ENCODE data around the gene ESRP2.

Gene ESRP2

GRCh38 chr16:68233835-68234187 is 2.1 kb downstream of the ESRP2 start:
- no peaks in the 10 kb centered on the region for H4K20me1 ChIP-seq (ENCODE audit: control insufficient read depth, insufficient read depth, low read depth, low read length)

GRCh38 chr16:68233085-68233834 is 2.7 kb downstream of the ESRP2 start:
- no peaks in the 10 kb centered on the region for H3K79me2 ChIP-seq (ENCODE audit: control insufficient read depth, low read length)
- H3K4me1 ChIP-seq (ENCODE audit: control insufficient read depth, low read length): peaks cover 33% of the 10 kb centered on the region
- no peak overlapping the region for H3K4me2 ChIP-seq (ENCODE audit: low read length)
- no peak overlapping the region for H3K27ac ChIP-seq (ENCODE audit: low read depth, low read length)
- peaks cover 4% of the 10 kb centered on the region; the same call in 1 of the 2 replicates for H3F3A ChIP-seq (ENCODE audit: control insufficient read depth, insufficient read depth)
- H3K9me3 ChIP-seq (ENCODE audit: control insufficient read depth, insufficient read depth, low read length): no peaks in the 10 kb centered on the region
- H3K9me2 ChIP-seq (replicated peaks; ENCODE audit: control insufficient read depth, low read length): no peaks in the 10 kb centered on the region
- H3K36me3 ChIP-seq (ENCODE audit: control insufficient read depth, low read length): no peaks in the 10 kb centered on the region; the same call in 1 of the 2 replicates
- H4K20me1 ChIP-seq (ENCODE audit: control insufficient read depth, insufficient read depth, low read depth, low read length): no peaks in the 10 kb centered on the region
- TF ChIP-seq CTCF (IDR thresholded peaks at IDR 0.05; ENCODE audit: low read depth, low read length, poor library complexity, severe bottlenecking) (no peak), EZH2phosphoT487 (IDR thresholded peaks at IDR 0.05; ENCODE audit: borderline replicate concordance, low read length) (no peak)
- H3K4me3 ChIP-seq (ENCODE audit: low read length): no peak overlapping the region
- no peaks in the 10 kb centered on the region for H3K27me3 ChIP-seq (ENCODE audit: control insufficient read depth, low read length)

More at GRCh38 chr16:68233835-68234187, 2.1 kb downstream of the ESRP2 start:
- Histone ChIP-seq H3K27ac (ENCODE audit: low read depth, low read length) (no peak overlapping the region), H3K9me2 (replicated peaks; ENCODE audit: control insufficient read depth, low read length) (no peaks in the 10 kb centered on the region), H3K9me3 (ENCODE audit: control insufficient read depth, insufficient read depth, low read length) (no peaks in the 10 kb centered on the region), H3K27me3 (ENCODE audit: control insufficient read depth, low read length) (no peaks in the 10 kb centered on the region), H3K79me2 (ENCODE audit: control insufficient read depth, low read length) (no peaks in the 10 kb centered on the region), H3F3A (ENCODE audit: control insufficient read depth, insufficient read depth) (no peaks in the 10 kb centered on the region; the same call in 1 of the 2 replicates), H3K4me1 (ENCODE audit: control insufficient read depth, low read length) (peaks cover 34% of the 10 kb centered on the region), H3K36me3 (ENCODE audit: control insufficient read depth, low read length) (no peaks in the 10 kb centered on the region; the same call in 1 of the 2 replicates), H3K4me2 (ENCODE audit: low read length) (no peak overlapping the region), H3K4me3 (ENCODE audit: low read length) (no peak overlapping the region)
- no peak for TF ChIP-seq EZH2phosphoT487 (IDR thresholded peaks at IDR 0.05; ENCODE audit: borderline replicate concordance, low read length)
- TF ChIP-seq CTCF (IDR thresholded peaks at IDR 0.05; ENCODE audit: low read depth, low read length, poor library complexity, severe bottlenecking): no peak

- Histone ChIP-seq H3K36me3 (ENCODE audit: control insufficient read depth, low read length) (peaks cover 7% of the 10 kb centered on the region), H3F3A (ENCODE audit: control insufficient read depth, insufficient read depth) (peaks cover 9% of the 10 kb centered on the region; the same call in 1 of the 2 replicates), H4K20me1 (ENCODE audit: control insufficient read depth, insufficient read depth, low read depth, low read length) (no peaks in the 10 kb centered on the region), H3K27ac (ENCODE audit: low read depth, low read length) (no peak overlapping the region), H3K4me2 (ENCODE audit: low read length) (no peak overlapping the region), H3K9me3 (ENCODE audit: control insufficient read depth, insufficient read depth, low read length) (no peaks in the 10 kb centered on the region), H3K27me3 (ENCODE audit: control insufficient read depth, low read length) (no peaks in the 10 kb centered on the region), H3K4me3 (ENCODE audit: low read length) (no peak overlapping the region), H3K4me1 (ENCODE audit: control insufficient read depth, low read length) (peaks cover 38% of the 10 kb centered on the region), H3K9me2 (replicated peaks; ENCODE audit: control insufficient read depth, low read length) (no peaks in the 10 kb centered on the region), H3K79me2 (ENCODE audit: control insufficient read depth, low read length) (no peaks in the 10 kb centered on the region)
- no peak for TF ChIP-seq CTCF (IDR thresholded peaks at IDR 0.05; ENCODE audit: low read depth, low read length, poor library complexity, severe bottlenecking)
- no peak for TF ChIP-seq EZH2phosphoT487 (IDR thresholded peaks at IDR 0.05; ENCODE audit: borderline replicate concordance, low read length)
Observed at GRCh38 chr16:68232335-68232734, 3.6 kb downstream of the ESRP2 start.
